ENCODE results near the gene B4GALNT4. TPM values are rescaled to one million over a fixed set of nuclear protein-coding genes. Genes with fewer than 3 reads are reported as not detected.

The B4GALNT4 gene
- total RNA-seq, 1 experiment from 2014 or later = 88.0 TPM

DNA sequence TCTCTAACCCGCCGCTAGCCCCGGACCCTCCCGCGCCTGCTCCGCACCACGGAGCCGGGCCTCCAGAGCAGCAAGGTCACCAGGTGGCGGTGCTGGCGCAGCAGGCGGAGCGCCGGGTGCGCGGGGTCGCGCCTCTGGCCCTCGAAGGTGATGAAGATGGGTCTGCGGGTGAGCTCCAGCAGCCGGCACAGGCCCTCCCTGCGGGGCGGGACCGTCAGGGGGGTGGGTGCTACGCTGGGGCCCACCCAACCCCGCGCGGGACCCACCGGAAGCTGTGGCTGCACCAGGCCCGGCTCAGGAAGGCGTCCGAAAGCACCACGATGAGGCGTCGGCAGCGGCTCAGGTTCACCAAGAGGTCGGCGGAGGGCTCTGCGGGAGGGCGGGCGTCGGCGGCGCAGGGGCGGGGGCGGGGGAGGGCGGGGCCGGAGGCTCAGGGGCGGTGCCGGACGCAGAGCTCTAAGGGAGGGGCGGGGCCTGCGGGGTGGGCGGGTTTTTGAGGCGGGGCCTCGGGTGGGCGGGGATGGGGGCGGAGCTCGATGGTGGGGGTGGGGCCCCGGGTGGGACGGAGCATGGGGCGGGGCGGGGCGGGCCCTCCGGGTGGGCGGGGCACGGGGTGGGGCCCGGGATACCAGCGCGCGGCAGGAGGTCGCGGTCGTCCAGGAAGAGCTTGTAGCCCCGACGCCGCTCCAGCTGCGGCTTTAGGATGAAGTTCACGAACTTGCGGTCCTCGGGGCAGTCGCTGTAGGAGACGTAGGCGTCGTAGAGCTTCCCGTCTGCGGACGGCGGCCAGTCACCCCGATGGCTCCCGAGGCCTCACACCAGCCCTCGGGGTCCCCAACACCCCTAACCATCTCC lies 37.7 kb downstream of the B4GALNT4 start (continued):
- TF ChIP-seq, protein P1, sequence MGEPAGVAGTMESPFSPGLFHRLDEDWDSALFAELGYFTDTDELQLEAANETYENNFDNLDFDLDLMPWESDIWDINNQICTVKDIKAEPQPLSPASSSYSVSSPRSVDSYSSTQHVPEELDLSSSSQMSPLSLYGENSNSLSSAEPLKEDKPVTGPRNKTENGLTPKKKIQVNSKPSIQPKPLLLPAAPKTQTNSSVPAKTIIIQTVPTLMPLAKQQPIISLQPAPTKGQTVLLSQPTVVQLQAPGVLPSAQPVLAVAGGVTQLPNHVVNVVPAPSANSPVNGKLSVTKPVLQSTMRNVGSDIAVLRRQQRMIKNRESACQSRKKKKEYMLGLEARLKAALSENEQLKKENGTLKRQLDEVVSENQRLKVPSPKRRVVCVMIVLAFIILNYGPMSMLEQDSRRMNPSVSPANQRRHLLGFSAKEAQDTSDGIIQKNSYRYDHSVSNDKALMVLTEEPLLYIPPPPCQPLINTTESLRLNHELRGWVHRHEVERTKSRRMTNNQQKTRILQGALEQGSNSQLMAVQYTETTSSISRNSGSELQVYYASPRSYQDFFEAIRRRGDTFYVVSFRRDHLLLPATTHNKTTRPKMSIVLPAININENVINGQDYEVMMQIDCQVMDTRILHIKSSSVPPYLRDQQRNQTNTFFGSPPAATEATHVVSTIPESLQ (CRISPR knock-in tag; IDR thresholded peaks at IDR 0.05) = no peak
- TF ChIP-seq EMX1 (CRISPR knock-in tag; IDR thresholded peaks at IDR 0.05) (no peak), HMGA2 (CRISPR knock-in tag; IDR thresholded peaks at IDR 0.05) (no peak), ZNF671 (CRISPR knock-in tag; IDR thresholded peaks at IDR 0.05) (no peak), NFATC4 (CRISPR knock-in tag; IDR thresholded peaks at IDR 0.05) (no peak), ZNF423 (CRISPR knock-in tag; IDR thresholded peaks at IDR 0.05) (peak; percentile 75), KAT7 (CRISPR knock-in tag; IDR thresholded peaks at IDR 0.05; ENCODE audit: borderline replicate concordance) (0 out of 2 replicates have a peak, but pooled peaks have one; percentile 41), ZNF232 (CRISPR knock-in tag; IDR thresholded peaks at IDR 0.05) (no peak), MYBL2 (CRISPR knock-in tag; IDR thresholded peaks at IDR 0.05) (no peak), GTF2I (CRISPR knock-in tag; conservative IDR thresholded peaks at IDR 0.05) (no peak), RELA (CRISPR knock-in tag; IDR thresholded peaks at IDR 0.05; ENCODE audit: borderline replicate concordance) (0 out of 2 replicates have a peak, but pooled peaks have one; percentile 47)
- TF ChIP-seq, protein P2, sequence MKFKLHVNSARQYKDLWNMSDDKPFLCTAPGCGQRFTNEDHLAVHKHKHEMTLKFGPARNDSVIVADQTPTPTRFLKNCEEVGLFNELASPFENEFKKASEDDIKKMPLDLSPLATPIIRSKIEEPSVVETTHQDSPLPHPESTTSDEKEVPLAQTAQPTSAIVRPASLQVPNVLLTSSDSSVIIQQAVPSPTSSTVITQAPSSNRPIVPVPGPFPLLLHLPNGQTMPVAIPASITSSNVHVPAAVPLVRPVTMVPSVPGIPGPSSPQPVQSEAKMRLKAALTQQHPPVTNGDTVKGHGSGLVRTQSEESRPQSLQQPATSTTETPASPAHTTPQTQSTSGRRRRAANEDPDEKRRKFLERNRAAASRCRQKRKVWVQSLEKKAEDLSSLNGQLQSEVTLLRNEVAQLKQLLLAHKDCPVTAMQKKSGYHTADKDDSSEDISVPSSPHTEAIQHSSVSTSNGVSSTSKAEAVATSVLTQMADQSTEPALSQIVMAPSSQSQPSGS (CRISPR knock-in tag; IDR thresholded peaks at IDR 0.05; ENCODE audit: borderline replicate concordance, low read depth) = no peak
- TF ChIP-seq, protein P3, sequence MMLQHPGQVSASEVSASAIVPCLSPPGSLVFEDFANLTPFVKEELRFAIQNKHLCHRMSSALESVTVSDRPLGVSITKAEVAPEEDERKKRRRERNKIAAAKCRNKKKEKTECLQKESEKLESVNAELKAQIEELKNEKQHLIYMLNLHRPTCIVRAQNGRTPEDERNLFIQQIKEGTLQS (CRISPR knock-in tag; conservative IDR thresholded peaks at IDR 0.05) = no peak
- TF ChIP-seq, protein P4, sequence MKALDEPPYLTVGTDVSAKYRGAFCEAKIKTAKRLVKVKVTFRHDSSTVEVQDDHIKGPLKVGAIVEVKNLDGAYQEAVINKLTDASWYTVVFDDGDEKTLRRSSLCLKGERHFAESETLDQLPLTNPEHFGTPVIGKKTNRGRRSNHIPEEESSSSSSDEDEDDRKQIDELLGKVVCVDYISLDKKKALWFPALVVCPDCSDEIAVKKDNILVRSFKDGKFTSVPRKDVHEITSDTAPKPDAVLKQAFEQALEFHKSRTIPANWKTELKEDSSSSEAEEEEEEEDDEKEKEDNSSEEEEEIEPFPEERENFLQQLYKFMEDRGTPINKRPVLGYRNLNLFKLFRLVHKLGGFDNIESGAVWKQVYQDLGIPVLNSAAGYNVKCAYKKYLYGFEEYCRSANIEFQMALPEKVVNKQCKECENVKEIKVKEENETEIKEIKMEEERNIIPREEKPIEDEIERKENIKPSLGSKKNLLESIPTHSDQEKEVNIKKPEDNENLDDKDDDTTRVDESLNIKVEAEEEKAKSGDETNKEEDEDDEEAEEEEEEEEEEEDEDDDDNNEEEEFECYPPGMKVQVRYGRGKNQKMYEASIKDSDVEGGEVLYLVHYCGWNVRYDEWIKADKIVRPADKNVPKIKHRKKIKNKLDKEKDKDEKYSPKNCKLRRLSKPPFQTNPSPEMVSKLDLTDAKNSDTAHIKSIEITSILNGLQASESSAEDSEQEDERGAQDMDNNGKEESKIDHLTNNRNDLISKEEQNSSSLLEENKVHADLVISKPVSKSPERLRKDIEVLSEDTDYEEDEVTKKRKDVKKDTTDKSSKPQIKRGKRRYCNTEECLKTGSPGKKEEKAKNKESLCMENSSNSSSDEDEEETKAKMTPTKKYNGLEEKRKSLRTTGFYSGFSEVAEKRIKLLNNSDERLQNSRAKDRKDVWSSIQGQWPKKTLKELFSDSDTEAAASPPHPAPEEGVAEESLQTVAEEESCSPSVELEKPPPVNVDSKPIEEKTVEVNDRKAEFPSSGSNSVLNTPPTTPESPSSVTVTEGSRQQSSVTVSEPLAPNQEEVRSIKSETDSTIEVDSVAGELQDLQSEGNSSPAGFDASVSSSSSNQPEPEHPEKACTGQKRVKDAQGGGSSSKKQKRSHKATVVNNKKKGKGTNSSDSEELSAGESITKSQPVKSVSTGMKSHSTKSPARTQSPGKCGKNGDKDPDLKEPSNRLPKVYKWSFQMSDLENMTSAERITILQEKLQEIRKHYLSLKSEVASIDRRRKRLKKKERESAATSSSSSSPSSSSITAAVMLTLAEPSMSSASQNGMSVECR (CRISPR knock-in tag; IDR thresholded peaks at IDR 0.05; ENCODE audit: borderline replicate concordance) = no peak
- TF ChIP-seq, protein P5, sequence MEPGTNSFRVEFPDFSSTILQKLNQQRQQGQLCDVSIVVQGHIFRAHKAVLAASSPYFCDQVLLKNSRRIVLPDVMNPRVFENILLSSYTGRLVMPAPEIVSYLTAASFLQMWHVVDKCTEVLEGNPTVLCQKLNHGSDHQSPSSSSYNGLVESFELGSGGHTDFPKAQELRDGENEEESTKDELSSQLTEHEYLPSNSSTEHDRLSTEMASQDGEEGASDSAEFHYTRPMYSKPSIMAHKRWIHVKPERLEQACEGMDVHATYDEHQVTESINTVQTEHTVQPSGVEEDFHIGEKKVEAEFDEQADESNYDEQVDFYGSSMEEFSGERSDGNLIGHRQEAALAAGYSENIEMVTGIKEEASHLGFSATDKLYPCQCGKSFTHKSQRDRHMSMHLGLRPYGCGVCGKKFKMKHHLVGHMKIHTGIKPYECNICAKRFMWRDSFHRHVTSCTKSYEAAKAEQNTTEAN (CRISPR knock-in tag; IDR thresholded peaks at IDR 0.05) = no peak
- TF ChIP-seq, protein P6, sequence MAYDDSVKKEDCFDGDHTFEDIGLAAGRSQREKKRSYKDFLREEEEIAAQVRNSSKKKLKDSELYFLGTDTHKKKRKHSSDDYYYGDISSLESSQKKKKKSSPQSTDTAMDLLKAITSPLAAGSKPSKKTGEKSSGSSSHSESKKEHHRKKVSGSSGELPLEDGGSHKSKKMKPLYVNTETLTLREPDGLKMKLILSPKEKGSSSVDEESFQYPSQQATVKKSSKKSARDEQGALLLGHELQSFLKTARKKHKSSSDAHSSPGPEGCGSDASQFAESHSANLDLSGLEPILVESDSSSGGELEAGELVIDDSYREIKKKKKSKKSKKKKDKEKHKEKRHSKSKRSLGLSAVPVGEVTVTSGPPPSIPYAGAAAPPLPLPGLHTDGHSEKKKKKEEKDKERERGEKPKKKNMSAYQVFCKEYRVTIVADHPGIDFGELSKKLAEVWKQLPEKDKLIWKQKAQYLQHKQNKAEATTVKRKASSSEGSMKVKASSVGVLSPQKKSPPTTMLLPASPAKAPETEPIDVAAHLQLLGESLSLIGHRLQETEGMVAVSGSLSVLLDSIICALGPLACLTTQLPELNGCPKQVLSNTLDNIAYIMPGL (CRISPR knock-in tag; IDR thresholded peaks at IDR 0.05) = peak; percentile 55; the same call in 1 of the 2 replicates
- TF ChIP-seq, protein P7, sequence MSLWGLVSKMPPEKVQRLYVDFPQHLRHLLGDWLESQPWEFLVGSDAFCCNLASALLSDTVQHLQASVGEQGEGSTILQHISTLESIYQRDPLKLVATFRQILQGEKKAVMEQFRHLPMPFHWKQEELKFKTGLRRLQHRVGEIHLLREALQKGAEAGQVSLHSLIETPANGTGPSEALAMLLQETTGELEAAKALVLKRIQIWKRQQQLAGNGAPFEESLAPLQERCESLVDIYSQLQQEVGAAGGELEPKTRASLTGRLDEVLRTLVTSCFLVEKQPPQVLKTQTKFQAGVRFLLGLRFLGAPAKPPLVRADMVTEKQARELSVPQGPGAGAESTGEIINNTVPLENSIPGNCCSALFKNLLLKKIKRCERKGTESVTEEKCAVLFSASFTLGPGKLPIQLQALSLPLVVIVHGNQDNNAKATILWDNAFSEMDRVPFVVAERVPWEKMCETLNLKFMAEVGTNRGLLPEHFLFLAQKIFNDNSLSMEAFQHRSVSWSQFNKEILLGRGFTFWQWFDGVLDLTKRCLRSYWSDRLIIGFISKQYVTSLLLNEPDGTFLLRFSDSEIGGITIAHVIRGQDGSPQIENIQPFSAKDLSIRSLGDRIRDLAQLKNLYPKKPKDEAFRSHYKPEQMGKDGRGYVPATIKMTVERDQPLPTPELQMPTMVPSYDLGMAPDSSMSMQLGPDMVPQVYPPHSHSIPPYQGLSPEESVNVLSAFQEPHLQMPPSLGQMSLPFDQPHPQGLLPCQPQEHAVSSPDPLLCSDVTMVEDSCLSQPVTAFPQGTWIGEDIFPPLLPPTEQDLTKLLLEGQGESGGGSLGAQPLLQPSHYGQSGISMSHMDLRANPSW (CRISPR knock-in tag; conservative IDR thresholded peaks at IDR 0.05; ENCODE audit: low read depth) = no peak
- TF ChIP-seq, protein P8, sequence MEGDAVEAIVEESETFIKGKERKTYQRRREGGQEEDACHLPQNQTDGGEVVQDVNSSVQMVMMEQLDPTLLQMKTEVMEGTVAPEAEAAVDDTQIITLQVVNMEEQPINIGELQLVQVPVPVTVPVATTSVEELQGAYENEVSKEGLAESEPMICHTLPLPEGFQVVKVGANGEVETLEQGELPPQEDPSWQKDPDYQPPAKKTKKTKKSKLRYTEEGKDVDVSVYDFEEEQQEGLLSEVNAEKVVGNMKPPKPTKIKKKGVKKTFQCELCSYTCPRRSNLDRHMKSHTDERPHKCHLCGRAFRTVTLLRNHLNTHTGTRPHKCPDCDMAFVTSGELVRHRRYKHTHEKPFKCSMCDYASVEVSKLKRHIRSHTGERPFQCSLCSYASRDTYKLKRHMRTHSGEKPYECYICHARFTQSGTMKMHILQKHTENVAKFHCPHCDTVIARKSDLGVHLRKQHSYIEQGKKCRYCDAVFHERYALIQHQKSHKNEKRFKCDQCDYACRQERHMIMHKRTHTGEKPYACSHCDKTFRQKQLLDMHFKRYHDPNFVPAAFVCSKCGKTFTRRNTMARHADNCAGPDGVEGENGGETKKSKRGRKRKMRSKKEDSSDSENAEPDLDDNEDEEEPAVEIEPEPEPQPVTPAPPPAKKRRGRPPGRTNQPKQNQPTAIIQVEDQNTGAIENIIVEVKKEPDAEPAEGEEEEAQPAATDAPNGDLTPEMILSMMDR (IDR thresholded peaks at IDR 0.05) = no peak
- TF ChIP-seq, protein P9, sequence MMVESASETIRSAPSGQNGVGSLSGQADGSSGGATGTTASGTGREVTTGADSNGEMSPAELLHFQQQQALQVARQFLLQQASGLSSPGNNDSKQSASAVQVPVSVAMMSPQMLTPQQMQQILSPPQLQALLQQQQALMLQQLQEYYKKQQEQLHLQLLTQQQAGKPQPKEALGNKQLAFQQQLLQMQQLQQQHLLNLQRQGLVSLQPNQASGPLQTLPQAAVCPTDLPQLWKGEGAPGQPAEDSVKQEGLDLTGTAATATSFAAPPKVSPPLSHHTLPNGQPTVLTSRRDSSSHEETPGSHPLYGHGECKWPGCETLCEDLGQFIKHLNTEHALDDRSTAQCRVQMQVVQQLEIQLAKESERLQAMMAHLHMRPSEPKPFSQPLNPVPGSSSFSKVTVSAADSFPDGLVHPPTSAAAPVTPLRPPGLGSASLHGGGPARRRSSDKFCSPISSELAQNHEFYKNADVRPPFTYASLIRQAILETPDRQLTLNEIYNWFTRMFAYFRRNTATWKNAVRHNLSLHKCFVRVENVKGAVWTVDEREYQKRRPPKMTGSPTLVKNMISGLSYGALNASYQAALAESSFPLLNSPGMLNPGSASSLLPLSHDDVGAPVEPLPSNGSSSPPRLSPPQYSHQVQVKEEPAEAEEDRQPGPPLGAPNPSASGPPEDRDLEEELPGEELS (CRISPR knock-in tag; IDR thresholded peaks at IDR 0.05) = peak; percentile 59; the same call in 1 of the 2 replicates

Data from WTC11 (cell line).